Stimulated activated CD8-positive, alpha-beta memory T cell treated with anti-CD3 and anti-CD28 coated beads, Interleukin-12 subunit alpha, Interleukin-12 subunit beta, amount 100 ng/mL, for 1 hour (primary cell): ENCODE data around the gene IL22.

Source experiments
- DNase-seq: peaks from one replicate; pipeline ENCODE4 v3.0.0-alpha.2; 2020; ENCODE audit warnings: low read depth

The IL22 gene

GRCh38 chr12:68253504-68253903, at the start of gene IL22:
IL22 (minus strand) TSS chr12:68253604; CDS start chr12:68253448, 156 bp downstream.
- no peak for DNase-seq

GRCh38 chr12:68297929-68298328, 44.5 kb upstream of the IL22 start:
- no peak for DNase-seq

GRCh38 chr12:68294251-68294650, 40.8 kb upstream of the IL22 start:
- no peak for DNase-seq

GRCh38 chr12:68293347-68293746, 39.9 kb upstream of the IL22 start:
- DNase-seq, result no peak

GRCh38 chr12:68292151-68292943, 38.9 kb upstream of the IL22 start:
- no peak for DNase-seq

GRCh38 chr12:68291396-68292036, 38.1 kb upstream of the IL22 start:
- DNase-seq, result no peak

- DNase-seq, result no peak
Measured at GRCh38 chr12:68290126-68290525, 36.7 kb upstream of the IL22 start.

- no peak for DNase-seq
Measured at GRCh38 chr12:68287106-68287505, 33.7 kb upstream of the IL22 start.

- no peak for DNase-seq
Measured at GRCh38 chr12:68286396-68286795, 33.0 kb upstream of the IL22 start.

GRCh38 chr12:68285541-68285940, 32.1 kb upstream of the IL22 start:
- DNase-seq, result no peak

GRCh38 chr12:68281322-68282077, 28.1 kb upstream of the IL22 start:
- DNase-seq, result no peak

- no peak for DNase-seq
Measured at GRCh38 chr12:68280240-68280639, 26.8 kb upstream of the IL22 start.

GRCh38 chr12:68279227-68280054, 26.0 kb upstream of the IL22 start:
- DNase-seq, result no peak

- DNase-seq, result no peak
Measured at GRCh38 chr12:68276402-68276930, 23.1 kb upstream of the IL22 start.

- no peak for DNase-seq
Measured at GRCh38 chr12:68272732-68273131, 19.3 kb upstream of the IL22 start.

GRCh38 chr12:68271346-68271745, 17.9 kb upstream of the IL22 start:
- no peak for DNase-seq

- DNase-seq, result no peak
Measured at GRCh38 chr12:68270358-68270757, 17.0 kb upstream of the IL22 start.

GRCh38 chr12:68269779-68270178, 16.4 kb upstream of the IL22 start:
- DNase-seq, result no peak

- no peak for DNase-seq
Measured at GRCh38 chr12:68268967-68269366, 15.6 kb upstream of the IL22 start.

- no peak for DNase-seq
Measured at GRCh38 chr12:68267892-68268396, 14.5 kb upstream of the IL22 start.

- DNase-seq, result no peak
Measured at GRCh38 chr12:68264857-68265256, 11.5 kb upstream of the IL22 start.
